ENCODE results near the gene FAM20C. TPM values are rescaled to one million over a fixed set of nuclear protein-coding genes. Genes with fewer than 3 reads are reported as not detected.
A peak's percentile ranks its signal among the peaks of the same experiment; 100 is the strongest.

Gene FAM20C
- total and polyA plus RNA-seq, 7 donors, result 15.6 to 47.6 (median 28.1) TPM

DNA sequence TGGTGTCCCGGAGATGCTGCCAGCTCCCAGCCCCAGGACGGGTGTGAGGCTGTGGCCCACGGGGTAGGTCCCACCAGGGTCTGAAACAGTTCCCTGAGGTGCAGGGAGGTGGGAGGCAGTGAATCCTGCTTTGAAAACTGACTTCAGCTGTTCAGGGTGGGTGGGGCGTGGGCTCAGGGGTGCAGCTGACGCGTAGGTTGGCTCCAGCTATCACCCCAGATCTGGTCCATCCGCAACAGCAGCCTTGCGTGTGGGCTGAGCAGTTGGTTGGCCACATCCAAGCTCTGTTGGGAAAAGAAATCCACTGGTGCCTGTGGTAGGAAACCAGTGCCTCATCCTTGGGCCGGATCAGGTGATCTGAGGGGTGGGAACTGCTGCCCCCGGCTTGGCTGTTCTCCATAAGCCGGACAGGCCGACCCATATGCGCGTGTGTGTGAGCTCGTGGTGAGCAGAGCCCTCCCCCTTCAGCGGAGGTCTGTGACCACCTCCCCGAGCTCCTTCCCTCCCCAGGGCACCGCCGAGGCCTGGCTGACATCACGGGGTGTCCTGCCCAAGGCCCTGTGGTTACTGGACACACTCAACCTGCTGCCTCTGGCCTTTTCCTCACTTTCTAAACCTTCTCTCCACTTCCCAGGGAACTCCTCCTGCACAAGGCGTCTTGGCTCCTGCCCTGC, 15.4 kb upstream of the FAM20C start:
- no peak for DNase-seq
- ATAC-seq, result no peak
- 83 to 86% (median 85%) methylated on average over 21 of the region's 21 CpGs for WGBS, 3 donors
- H3K4me3 ChIP-seq, result no peak overlapping the region
- intact Hi-C loops (cut with DNase I), result no loop called here
- no peak overlapping the region for H3K27ac ChIP-seq
- no peaks in the 10 kb centered on the region for H3K36me3 ChIP-seq (ENCODE audit: insufficient read depth in 1 of 2, low read depth in 1 of 2)
- peaks cover 10% of the 10 kb centered on the region for H3K4me1 ChIP-seq
- TF ChIP-seq, protein P1, sequence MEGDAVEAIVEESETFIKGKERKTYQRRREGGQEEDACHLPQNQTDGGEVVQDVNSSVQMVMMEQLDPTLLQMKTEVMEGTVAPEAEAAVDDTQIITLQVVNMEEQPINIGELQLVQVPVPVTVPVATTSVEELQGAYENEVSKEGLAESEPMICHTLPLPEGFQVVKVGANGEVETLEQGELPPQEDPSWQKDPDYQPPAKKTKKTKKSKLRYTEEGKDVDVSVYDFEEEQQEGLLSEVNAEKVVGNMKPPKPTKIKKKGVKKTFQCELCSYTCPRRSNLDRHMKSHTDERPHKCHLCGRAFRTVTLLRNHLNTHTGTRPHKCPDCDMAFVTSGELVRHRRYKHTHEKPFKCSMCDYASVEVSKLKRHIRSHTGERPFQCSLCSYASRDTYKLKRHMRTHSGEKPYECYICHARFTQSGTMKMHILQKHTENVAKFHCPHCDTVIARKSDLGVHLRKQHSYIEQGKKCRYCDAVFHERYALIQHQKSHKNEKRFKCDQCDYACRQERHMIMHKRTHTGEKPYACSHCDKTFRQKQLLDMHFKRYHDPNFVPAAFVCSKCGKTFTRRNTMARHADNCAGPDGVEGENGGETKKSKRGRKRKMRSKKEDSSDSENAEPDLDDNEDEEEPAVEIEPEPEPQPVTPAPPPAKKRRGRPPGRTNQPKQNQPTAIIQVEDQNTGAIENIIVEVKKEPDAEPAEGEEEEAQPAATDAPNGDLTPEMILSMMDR (IDR thresholded peaks at IDR 0.05), result no peak
- no peaks in the 10 kb centered on the region for H3K9me3 ChIP-seq
- H3K27me3 ChIP-seq (ENCODE audit: insufficient read depth in 3 of 3, low read length in 2 of 3), result no peaks in the 10 kb centered on the region

DNA sequence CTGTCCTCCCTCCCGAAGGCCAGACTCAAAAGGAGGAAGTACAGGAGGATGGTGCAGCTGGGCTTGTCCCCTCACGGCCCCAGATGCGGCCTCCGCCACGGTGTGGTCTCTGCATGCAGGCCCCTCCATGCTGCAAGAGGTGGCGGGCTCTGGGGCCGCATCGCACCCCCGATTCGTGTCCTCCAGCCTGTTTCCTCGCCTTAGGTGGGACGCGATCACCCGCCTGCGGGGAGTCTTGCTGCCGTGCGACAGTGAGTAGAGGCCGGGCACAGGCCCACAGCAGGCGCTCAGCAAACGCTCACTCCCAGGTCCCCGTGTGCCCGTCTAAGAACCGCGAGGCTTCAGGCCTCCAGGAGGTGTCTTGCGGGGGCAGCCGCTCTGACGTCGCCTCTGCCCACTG, 13.9 kb upstream of the FAM20C start:
- H3K27ac ChIP-seq, result no peak overlapping the region
- H3K27me3 ChIP-seq (ENCODE audit: insufficient read depth in 3 of 3, low read length in 2 of 3), result no peaks in the 10 kb centered on the region
- peaks cover 10% of the 10 kb centered on the region for H3K4me1 ChIP-seq
- no peak for ATAC-seq
- TF ChIP-seq, protein P1 (IDR thresholded peaks at IDR 0.05), result no peak
- H3K9me3 ChIP-seq, result no peaks in the 10 kb centered on the region
- H3K4me3 ChIP-seq, result no peak overlapping the region
- intact Hi-C loops (cut with DNase I), result no loop called here
- H3K36me3 ChIP-seq (ENCODE audit: insufficient read depth in 1 of 2, low read depth in 1 of 2), result no peaks in the 10 kb centered on the region
- WGBS, 3 donors, result 81 to 94% (median 91%) methylated on average over 28 of the region's 28 CpGs
- no peak for DNase-seq

DNA sequence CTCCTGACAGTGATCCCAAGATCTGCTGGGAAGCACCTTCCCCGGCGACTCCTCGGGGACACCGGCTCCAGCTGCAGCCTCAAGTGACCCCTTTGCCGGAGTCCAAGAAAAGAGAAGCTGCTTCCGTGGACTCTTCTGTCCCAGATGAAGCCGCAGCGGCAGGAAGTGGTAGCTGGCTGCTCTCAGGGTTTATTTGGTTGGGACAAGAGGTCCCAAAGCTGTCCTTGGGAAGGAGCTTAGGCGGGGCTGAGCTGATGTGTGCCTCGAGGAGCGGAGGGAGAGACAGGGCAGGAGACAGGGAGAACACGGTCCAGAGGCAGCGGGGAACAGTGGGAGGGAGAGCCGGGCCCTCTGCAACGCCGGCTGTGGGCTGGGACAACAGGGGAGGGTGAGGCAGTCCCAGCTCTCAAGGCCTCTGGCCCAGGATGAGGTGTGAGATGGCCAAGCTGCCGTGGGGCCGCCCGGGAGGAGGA, 13.1 kb upstream of the FAM20C start:
- no peaks in the 10 kb centered on the region for H3K9me3 ChIP-seq
- H3K27ac ChIP-seq, result peak overlapping the region; percentile 41
- TF ChIP-seq, protein P1 (IDR thresholded peaks at IDR 0.05), result no peak
- 71 to 78% (median 73%) methylated on average over 19 of the region's 19 CpGs for WGBS, 3 donors
- intact Hi-C loops (cut with DNase I), result no loop called here
- H3K36me3 ChIP-seq (ENCODE audit: insufficient read depth in 1 of 2, low read depth in 1 of 2), result no peaks in the 10 kb centered on the region
- no peak overlapping the region for H3K4me3 ChIP-seq
- peaks cover 12% of the 10 kb centered on the region for H3K4me1 ChIP-seq
- H3K27me3 ChIP-seq (ENCODE audit: insufficient read depth in 3 of 3, low read length in 2 of 3), result no peaks in the 10 kb centered on the region
- ATAC-seq (peak in 3 of 4 donors; percentile 6 to 35 (median 17)), DNase-seq (peak in 1 of 2 donors; percentile 80)

DNA sequence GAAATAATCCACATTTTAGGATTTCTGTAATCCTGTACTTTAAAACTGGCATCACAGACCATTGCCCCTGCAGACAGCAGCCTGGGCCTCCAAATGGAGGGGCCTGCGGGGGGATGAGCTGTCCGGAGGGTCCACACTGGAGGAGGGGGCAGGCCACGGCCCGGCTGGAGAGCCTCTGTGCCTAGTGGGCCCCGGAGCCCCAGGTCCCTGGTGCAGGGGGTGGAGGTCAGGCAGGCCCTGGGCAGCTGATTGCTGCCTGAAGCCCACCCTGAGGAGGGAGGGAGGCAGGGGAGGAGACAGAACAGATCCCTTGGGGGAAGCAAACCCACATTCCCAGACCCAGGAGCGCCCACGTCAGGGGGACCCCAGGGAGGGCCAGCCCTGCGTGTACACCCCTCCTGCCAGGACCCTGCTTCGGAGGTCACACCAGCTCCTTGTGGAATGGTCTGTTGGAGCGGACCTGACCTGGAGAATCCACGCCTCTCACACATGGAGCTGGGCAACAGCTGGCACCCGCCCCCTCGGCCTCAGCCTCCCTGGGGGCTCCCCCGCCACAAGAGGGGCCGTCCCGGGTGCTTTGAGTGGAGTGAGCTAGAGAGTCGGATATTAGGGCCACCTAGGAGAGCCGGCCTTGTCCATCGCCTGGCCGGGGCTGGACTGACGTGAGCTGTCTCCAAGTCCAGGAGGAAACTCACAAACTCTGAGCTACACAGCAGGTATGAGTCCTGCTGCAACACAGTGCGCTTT, 12.2 kb upstream of the FAM20C start:
- no peaks in the 10 kb centered on the region for H3K36me3 ChIP-seq (ENCODE audit: insufficient read depth in 1 of 2, low read depth in 1 of 2)
- H3K4me3 ChIP-seq, result no peak overlapping the region
- peak overlapping the region; percentile 41 for H3K27ac ChIP-seq
- no peaks in the 10 kb centered on the region for H3K27me3 ChIP-seq (ENCODE audit: insufficient read depth in 3 of 3, low read length in 2 of 3)
- no peaks in the 10 kb centered on the region for H3K9me3 ChIP-seq
- H3K4me1 ChIP-seq, result peaks cover 13% of the 10 kb centered on the region
- intact Hi-C loops (cut with DNase I), result no loop called here
- TF ChIP-seq, protein P1 (IDR thresholded peaks at IDR 0.05), result no peak
- ATAC-seq (no peak), DNase-seq (no peak)
- WGBS, 3 donors, result 86 to 92% (median 87%) methylated on average over 22 of the region's 22 CpGs

All from psoas muscle (tissue), 8 donors.